GM21529 (cell line): ENCODE data around the gene RNF166.
A peak's percentile ranks its signal among the peaks of the same experiment; 100 is the strongest.
"Not testable (repeated sequence)": the region's sequence is repeated elsewhere in the genome, so short reads cannot be mapped to it uniquely, and the experiment has no call there.

Source experiments
- ATAC-seq: cut with Tn5 transposase; IDR thresholded peaks from one replicate; pipeline ENCODE4 v1.9.1; 2021; ENCODE audit not compliant: unreplicated experiment

RNF166 gene

DNA sequence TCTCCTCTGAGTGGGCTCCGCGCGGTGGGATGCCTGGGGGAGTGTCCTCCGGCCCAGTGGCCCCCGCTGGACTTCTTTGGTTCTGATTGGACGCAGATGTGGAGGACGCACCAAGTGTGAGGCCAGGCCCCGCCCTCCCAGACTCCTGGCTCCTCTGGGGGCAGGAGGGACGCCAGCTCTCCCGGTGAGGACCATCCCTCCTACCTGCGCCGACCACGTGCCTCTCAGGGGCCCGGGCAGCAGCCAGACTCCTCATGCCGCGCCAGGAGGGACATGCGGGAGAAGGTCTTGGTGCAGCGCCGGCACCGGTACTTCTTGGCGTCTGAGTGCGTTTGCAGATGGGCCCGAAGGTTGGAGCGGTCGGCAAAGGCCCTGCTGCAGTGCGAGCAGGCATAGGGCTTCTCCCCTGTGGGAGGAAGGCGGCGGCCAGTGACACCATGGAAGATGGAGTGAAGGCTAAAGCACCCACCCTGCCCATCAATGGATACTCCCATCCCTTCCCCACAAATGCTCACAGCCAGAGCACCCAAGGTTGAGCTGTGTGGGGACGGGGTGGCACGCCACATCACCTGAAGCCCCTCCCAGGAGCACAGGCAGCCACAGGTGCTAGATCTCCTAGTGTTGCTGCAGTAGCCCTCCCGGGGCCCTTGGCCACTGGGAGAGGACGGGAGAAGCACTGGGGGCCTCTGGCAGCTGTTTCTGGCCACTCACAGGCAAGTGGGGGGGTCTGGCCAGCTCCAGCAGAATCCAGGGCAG lies 27.8 kb downstream of the RNF166 start:
- no peak for ATAC-seq

- no peak for ATAC-seq
These were observed 28.5 kb downstream of the RNF166 start for GRCh38 chr16:88677721-88678120.

DNA sequence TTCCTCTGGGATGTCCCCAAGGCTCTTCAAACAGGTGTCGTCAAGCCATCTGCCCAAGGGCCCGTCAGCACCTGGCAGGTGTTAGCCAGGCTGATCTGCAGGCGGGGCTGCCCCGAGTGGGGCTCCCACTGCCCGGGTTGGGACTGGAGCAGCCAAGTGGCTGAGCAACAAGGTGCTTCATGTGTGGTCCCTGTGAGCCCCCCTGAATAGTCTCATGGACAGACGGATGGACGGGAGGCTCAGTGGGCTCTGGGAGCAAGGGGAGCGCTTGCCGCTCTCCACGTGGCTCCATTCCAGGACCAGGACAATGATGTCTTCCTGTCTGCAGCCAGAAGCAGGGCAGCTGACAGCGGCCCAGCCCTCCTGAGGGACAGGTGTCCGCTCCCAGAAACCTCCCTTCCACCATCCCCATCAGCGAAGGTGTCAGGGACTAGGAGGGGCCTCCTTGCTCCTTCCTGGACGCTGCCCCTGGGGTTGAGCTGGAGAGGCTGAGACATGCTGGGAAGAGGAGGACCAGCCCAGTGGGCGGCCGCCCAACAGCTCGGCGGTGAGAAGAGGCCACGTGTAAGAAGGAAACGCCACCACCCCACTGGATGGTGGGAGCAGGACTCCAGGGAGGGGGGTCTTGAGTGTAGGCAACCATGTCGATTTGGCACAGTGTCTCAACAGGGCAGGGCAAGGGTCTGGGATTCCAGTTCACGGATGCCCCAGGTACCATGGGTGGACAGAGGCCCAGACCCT lies 29.5 kb downstream of the RNF166 start:
- ATAC-seq: no peak

DNA sequence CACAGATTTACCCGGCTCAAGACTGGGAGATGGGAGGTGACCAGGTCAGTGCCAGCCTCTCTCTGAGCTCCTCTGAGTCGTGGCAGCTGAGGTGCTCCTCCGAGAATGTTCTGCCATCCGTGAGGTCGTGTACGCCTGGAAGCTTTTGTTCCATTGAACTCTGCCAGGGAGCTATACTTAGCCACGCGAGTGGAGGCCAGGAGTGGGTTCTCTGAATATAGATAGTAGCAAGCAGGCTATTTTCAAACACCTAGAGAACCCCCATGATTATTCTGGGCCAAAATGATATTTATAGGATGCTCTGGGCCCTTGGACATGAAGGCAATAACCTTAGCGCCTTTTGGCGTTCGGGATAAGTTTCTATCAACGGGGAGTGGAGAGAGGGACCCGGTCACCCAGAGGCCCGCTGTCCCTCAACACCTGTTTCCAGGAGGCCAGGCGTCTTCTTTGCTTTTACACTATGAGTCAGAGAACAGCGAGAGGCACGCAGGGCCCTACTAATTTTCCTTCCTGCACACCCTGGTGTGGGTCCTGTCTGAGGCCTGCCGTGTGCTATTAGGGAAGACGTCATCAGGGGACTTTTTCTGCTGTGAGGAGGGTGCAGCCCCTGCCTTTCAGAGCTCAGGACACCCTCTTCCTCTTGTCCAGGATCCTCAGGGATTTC lies 32.4 kb downstream of the RNF166 start:
- ATAC-seq: no peak

DNA sequence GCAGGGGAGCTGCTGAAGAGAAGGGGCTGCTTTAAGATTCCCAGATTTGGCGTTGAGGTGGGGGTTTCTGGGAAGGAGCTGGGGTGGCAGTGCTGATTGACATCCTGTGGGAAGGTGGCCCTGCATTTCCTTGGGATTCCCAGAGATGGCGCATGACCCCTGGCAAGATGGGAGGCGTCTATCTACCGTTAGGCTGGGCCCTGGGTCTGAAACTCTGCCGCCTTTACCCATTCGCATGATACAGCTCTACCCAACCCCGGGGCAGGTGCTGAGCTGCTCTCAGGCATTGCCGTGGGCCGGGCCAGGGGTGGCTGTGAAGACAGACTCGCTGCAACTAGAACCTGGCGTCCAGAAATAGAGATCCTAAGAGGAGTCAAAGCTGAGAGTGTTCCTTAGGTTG lies 33.4 kb downstream of the RNF166 start:
- ATAC-seq: no peak

GRCh38 chr16:88671806-88672205 lies 34.4 kb downstream of the RNF166 start:
- ATAC-seq: no peak

DNA sequence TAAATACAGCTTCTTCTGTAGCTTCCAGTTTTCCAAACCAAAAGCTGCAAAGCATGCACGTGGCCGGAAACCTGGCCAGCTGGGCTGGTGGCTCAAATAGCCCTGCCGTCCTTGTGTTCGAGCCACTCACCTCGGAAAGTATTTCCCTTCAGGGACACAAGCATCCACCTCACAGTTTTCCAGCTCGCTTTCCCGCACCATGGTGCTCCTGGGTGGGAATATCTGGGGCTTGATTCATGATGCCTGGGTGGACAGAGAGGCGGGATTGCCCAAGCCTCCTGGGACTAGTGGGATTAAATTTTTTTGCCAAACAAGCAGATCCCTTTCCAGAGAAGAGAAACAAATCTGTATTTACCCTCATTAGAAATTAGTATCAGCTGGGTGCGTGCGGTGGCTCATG lies 36.2 kb downstream of the RNF166 start:
- ATAC-seq: no peak

DNA sequence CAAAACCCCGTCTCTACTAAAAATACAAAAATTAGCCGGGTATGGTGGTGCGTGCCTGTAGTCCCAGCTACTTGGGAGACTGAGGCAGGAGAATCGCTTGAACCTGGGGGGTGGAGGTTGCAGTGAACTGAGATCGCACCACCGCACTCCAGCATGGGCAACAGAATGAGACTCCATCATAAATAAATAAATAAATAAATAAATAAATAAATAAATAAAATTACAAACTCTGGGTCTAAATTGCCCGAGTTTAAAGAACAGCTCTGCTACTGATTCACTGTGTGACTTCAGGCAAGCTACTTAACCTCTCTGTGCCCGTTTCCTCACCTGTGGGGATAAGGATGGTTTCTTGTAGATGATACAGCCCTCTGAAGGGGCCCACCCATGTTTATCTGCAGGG lies 36.7 kb downstream of the RNF166 start:
- not testable (repeated sequence) for ATAC-seq

- ATAC-seq: no peak
These were observed 38.7 kb downstream of the RNF166 start for GRCh38 chr16:88667461-88667860.

DNA sequence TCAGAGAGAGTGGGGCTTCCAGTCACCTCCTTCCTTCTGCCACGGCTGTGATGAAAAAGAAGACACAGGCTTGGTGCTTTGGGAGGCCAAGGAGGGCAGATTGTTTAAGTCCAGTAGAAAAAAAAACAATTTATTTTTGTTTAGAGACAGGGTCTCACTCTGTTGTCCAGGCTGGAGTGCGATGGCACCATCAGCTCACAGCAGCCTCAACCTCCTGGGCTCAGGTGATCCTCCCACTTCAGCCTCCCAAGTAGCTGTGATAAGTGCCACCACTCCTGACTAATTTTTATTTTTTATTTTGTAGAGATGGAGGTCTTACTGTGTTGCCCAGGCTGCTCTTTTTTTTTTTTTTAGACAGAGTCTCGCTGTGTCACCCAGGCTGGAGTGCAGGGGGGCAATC lies 40.6 kb downstream of the RNF166 start:
- ATAC-seq: no peak

- no peak for ATAC-seq
These were observed 41.1 kb downstream of the RNF166 start for GRCh38 chr16:88665148-88665547.

GRCh38 chr16:88662843-88663606 lies 43.2 kb downstream of the RNF166 start, which contains the start of gene MVD:
Gene MVD, minus strand, starts transcription at chr16:88663091. Its CDS starts 11 bp downstream, at chr16:88663080.
- ATAC-seq: peak; percentile 97

- ATAC-seq: peak; percentile 2
These were observed 43.9 kb downstream of the RNF166 start for GRCh38 chr16:88662222-88662842.

DNA sequence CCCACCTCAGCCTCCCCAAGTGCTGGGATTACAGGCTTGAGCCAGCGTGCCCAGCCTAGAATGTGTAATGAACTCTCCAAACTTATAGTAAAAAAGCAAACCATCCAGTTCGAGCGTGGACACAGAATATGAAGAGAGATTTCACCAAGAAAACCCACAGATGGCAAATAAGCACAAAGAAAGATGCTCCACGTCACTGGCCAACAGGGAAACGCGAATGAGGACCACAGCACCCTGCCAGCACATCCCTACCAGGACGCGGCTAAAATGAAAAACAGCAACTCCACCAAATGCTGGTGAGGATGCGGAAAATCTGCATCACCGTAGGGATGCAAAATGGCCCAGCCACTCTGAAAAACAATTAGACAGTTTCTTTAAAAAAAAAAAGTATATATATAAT lies 44.7 kb downstream of the RNF166 start:
- ATAC-seq: no peak

DNA sequence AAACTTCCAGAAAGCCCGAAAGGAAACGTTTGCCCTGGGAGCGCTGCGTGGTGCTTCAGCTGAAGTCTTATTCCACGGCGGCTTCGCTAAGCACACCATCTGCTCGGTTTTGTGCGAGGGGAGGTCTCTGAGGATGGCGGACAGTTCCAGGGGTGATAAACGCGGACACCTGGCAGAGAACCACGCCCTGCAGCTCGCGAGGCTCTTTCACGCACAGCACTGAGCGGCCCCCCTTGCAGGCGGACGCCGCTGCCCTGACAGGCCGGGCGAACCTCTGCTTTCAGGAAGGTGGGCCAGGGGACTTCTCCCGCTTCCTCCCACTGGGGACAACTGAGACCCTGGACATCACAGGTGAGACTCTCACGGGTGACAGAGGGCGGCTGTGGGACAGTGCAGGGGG lies 47.0 kb downstream of the RNF166 start:
- ATAC-seq: no peak

DNA sequence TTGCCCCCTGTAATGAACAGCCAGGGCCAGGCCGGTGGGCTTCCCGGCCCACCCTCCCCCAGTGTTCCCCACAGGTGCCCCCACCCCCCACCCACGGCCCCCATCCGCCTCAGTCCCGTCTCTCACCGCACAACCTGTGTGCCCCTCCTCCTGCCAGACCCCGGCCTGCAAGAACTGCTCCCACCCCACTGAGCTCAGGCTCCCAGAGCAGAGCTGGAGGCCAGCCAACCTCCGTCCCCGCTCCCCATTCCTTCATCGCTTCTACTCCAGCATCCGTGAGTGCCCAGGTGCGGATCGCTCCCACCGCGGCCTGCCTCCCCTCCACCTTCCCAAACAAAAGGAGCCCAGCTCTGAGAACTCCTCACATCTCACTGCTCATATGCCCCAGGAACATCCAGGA lies 47.5 kb downstream of the RNF166 start:
- ATAC-seq: no peak

- ATAC-seq: no peak
These were observed 48.8 kb downstream of the RNF166 start for GRCh38 chr16:88657371-88657770.

DNA sequence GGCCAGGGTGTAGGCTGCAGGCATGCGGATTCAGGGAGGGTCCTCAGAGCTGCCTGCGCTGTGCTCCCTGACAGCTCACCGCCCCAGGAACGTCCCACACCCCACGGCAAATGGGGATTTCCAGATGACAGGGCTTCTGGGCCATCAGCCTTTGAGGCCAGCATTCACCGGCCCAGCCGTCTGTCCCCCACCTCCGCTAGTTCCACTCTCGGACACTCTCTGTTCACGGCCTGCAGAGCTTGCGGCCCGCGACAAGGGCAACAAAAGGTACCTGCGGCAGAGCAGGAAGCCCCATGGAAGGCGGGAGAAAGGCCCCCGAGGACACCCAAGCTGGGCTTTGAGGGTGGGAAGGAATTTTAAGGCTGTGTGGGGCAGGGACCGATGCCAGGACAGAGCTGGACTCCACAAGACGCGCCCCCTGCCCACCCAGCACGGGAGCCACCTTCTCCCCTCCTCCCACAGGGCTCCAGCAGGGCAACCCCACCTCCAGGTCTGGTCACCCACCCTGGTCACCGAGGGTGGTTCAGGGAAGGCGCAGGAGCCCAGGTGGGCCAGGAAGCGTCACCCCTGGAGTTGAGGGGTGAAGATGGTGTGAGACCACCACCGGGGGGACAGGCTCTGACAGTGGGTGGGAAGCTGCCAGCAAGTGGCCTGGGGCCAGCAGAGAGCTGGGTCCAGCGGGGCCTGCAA lies 49.8 kb downstream of the RNF166 start:
- no peak for ATAC-seq

GRCh38 chr16:88655733-88656281 lies 50.4 kb downstream of the RNF166 start:
- no peak for ATAC-seq
